Panc1 (cell line): ENCODE measurements around the gene INHA.

Experiments used
- CTCF ChIP-seq: fragments of 450-650 bp; IDR thresholded peaks from 2 replicates; pipeline ENCODE4 v1.5.1; 2017; ENCODE audit warnings: mild to moderate bottlenecking
- REST ChIP-seq, 2 experiments: IDR thresholded peaks; 2 replicates each; pipeline ENCODE4 v1.6.1; 2011 to 2012; ENCODE audit warnings: low read depth in 2 of 2, control low read depth in 1 of 2, low read length in 1 of 2, mild to moderate bottlenecking in 1 of 2, moderate library complexity in 1 of 2; ENCODE audit not compliant: insufficient read depth in 1 of 2
- SIN3A ChIP-seq: IDR thresholded peaks from 2 replicates; pipeline ENCODE4 v1.6.1; 2012; ENCODE audit warnings: low read depth, mild to moderate bottlenecking, low read length, moderate library complexity, borderline replicate concordance; ENCODE audit not compliant: insufficient read depth

GRCh38 chr2:219570924-219571310 is 1.2 kb upstream of the INHA start:
- TF ChIP-seq SIN3A: no peak
- TF ChIP-seq CTCF: no peak
- no peak for TF ChIP-seq REST (IDR thresholded peaks at IDR 0.05; ENCODE audit: insufficient read depth in 1 of 2, low read depth in 2 of 2, low read length in 1 of 2)
